Uterus (tissue), 4 donors: ENCODE results near the gene BTF3. TPM values are rescaled to one million over a fixed set of nuclear protein-coding genes. Genes with fewer than 3 reads are reported as not detected.

Experiments used
- DNase-seq, 2 donors: peaks; one replicate each; pipeline ENCODE4 v3.0.0-alpha.2; 2019 to 2020
- H3K27ac ChIP-seq, 2 donors: fragments of 200-600 bp; sonication (generic); 1 replicate in 1 of 2; 2 replicates in 1 of 2; pipeline ENCODE4 v1.5.1; 2016 to 2018
- H3K27me3 ChIP-seq, 2 donors: fragments of 200-600 bp; sonication (generic); one replicate each; pipeline ENCODE4 v1.5.1; 2018 to 2019; ENCODE audit warnings: control low read depth in 1 of 2
- H3K36me3 ChIP-seq, 2 donors: fragments of 200-600 bp; sonication (generic); one replicate each; pipeline ENCODE4 v1.5.1; 2019; ENCODE audit warnings: control low read depth in 1 of 2
- H3K4me1 ChIP-seq, 2 donors: fragments of 200-600 bp; sonication (generic); one replicate each; pipeline ENCODE4 v1.5.1; 2018 to 2019; ENCODE audit warnings: control low read depth in 1 of 2
- H3K4me3 ChIP-seq, 2 donors: fragments of 200-600 bp; sonication (generic); 1 replicate in 1 of 2; 2 replicates in 1 of 2; pipeline ENCODE4 v1.5.1; 2018 to 2019; ENCODE audit warnings: mild to moderate bottlenecking in 1 of 2
- H3K9me3 ChIP-seq, 2 donors: fragments of 200-600 bp; sonication (generic); one replicate each; pipeline ENCODE4 v1.5.1; 2019; ENCODE audit warnings: control low read depth in 1 of 2
- CTCF ChIP-seq, 4 experiments: fragments of 200-600 bp in 2 of 4; fragments of 450-650 bp in 2 of 4; sonication (generic) in 2 of 4; IDR thresholded peaks; one replicate each; pipeline ENCODE4 v1.5.1; 2016 to 2019; ENCODE audit warnings: antibody characterized with exemption in 4 of 4, mild to moderate bottlenecking in 2 of 4, moderate library complexity in 1 of 4
- POLR2A ChIP-seq, 2 donors: fragments of 450-650 bp; IDR thresholded peaks; one replicate each; pipeline ENCODE4 v1.6.1; 2016; ENCODE audit warnings: antibody characterized with exemption in 2 of 2, mild to moderate bottlenecking in 1 of 2, moderate library complexity in 1 of 2
- intact Hi-C: fragments of 100-400 bp; cut with DNase I; formaldehyde crosslinking; loops from one replicate; pipeline ENCODE4 v1.15.1; 2023; ENCODE audit warnings: low total_unique reads
- total RNA-seq, 4 donors: library from RNA; depleted of rRNA in 3 of 4; stranded (reverse); fragments of >200 nt in 3 of 4; gene quantifications; one replicate each; pipeline versions ENCODE4 v1.1.0 to v1.2.4, GENCODE V29; 2014 to 2023
- donor health status: DM: yes; HTN: yes; CAD: no.

The BTF3 gene
- total RNA-seq, 4 donors from 2014 or later: 247 to 690 (median 555) TPM

- no peaks in the 10 kb centered on the region for H3K9me3 ChIP-seq
- H3K27ac ChIP-seq: no peak overlapping the region
- no peak overlapping the region for H3K4me3 ChIP-seq
- DNase-seq: peak; percentile 46 to 54
- H3K36me3 ChIP-seq: no peaks in the 10 kb centered on the region
- no peaks in the 10 kb centered on the region for H3K27me3 ChIP-seq
- no peaks in the 10 kb centered on the region for H3K4me1 ChIP-seq
- intact Hi-C loops: no loop called here
- TF ChIP-seq POLR2A (IDR thresholded peaks at IDR 0.05) (no peak), CTCF (IDR thresholded peaks at IDR 0.05) (peak; percentile 41 to 70 (median 58))
These were observed 21.5 kb downstream of the BTF3 start for GRCh38 chr5:73519531-73520283.

DNA sequence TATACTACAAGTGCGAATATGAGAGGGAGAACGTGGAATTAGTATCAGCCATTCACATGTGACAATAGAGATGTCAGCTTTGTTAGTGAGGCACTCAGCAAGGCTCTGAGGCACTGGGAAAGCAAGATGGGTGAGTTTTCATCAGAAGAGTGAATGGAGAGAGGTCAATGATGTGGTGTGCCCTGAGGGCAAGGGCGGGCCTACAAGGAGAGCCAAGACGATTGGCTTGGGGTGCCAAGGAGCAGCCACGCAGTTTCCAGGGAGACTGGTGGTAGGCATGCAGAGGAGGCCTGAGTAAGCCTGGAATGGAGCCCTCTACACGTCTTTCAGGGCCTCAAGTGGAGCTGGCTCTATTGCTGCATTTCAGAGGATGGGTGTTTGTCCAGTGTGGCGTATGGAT, 24.7 kb downstream of the BTF3 start:
- no peaks in the 10 kb centered on the region for H3K9me3 ChIP-seq
- intact Hi-C loops: no loop called here
- H3K36me3 ChIP-seq: no peaks in the 10 kb centered on the region
- TF ChIP-seq CTCF (IDR thresholded peaks at IDR 0.05): no peak
- no peak for TF ChIP-seq POLR2A (IDR thresholded peaks at IDR 0.05)
- DNase-seq: no peak
- H3K27me3 ChIP-seq: no peaks in the 10 kb centered on the region
- no peaks in the 10 kb centered on the region for H3K4me1 ChIP-seq
- no peak overlapping the region for H3K4me3 ChIP-seq
- no peak overlapping the region for H3K27ac ChIP-seq

DNA sequence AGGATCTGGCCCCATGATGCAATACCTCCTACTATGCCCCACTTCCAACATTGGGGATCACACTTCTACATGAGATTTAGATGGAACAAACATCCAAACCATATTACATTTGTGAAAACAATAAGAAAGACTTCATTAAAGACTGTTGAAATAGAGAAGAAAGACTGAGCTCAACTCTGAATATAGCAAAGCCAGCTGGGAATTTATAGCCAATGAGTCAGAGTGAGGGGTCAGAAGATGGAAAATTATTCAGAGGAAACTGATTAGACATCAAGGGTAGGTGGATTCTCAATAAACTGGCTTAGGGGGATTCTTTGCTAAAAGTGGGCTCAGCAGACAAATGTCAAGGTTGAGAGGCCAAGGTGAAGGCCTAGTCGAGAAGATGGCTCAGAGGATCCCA, 25.6 kb downstream of the BTF3 start:
- Histone ChIP-seq H3K27me3 (no peaks in the 10 kb centered on the region), H3K4me1 (no peaks in the 10 kb centered on the region), H3K27ac (no peak overlapping the region), H3K9me3 (no peaks in the 10 kb centered on the region), H3K36me3 (no peaks in the 10 kb centered on the region), H3K4me3 (no peak overlapping the region)
- intact Hi-C loops: no loop called here
- TF ChIP-seq POLR2A (IDR thresholded peaks at IDR 0.05): no peak
- TF ChIP-seq CTCF (IDR thresholded peaks at IDR 0.05): no peak
- DNase-seq: no peak

DNA sequence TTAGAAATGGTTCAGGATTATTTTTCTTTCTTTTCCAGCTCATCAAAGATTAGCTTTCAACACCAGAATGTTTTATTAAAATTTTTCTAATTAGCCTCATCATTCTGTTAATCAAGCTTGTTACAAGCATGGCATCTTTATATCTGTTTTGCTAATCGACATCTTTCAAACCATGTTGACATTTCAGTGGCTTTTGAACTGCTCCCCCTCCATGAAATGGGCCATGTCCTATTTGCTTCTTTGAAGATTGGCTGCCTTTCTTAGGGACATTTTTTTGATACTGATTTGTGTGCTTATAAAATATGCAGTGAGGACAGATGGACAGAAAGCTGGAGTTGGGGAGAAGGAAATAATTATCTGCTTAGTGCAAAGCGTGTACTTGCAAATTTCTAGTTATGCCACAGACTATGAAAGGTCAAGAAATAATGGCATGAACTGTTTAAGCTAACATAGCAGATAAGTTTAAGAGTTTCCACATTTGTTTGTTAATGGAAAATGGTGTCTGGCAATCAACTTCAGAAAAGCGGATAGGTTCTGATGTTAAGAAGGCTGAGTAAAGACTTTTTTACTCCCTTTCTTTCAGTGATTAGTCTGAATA, 27.5 kb downstream of the BTF3 start:
- intact Hi-C loops: no loop called here
- Histone ChIP-seq H3K4me3 (no peak overlapping the region), H3K4me1 (no peaks in the 10 kb centered on the region), H3K36me3 (no peaks in the 10 kb centered on the region), H3K9me3 (no peaks in the 10 kb centered on the region), H3K27ac (no peak overlapping the region), H3K27me3 (no peaks in the 10 kb centered on the region)
- no peak for TF ChIP-seq CTCF (IDR thresholded peaks at IDR 0.05)
- TF ChIP-seq POLR2A (IDR thresholded peaks at IDR 0.05): no peak
- no peak for DNase-seq

GRCh38 chr5:73528248-73528647, 30.0 kb downstream of the BTF3 start:
- intact Hi-C loops: no loop called here

More at GRCh38 chr5:73528248-73528647, 30.0 kb downstream of the BTF3 start:
- Histone ChIP-seq H3K4me3 (no peak overlapping the region), H3K27ac (no peak overlapping the region), H3K36me3 (no peaks in the 10 kb centered on the region), H3K4me1 (no peaks in the 10 kb centered on the region), H3K9me3 (no peaks in the 10 kb centered on the region), H3K27me3 (no peaks in the 10 kb centered on the region)
- DNase-seq: no peak
- TF ChIP-seq POLR2A (IDR thresholded peaks at IDR 0.05) (no peak), CTCF (IDR thresholded peaks at IDR 0.05) (no peak)
